HG03558 (cell line): ENCODE measurements around the gene ACOT11.
"Not testable (repeated sequence)": the region's sequence is repeated elsewhere in the genome, so short reads cannot be mapped to it uniquely, and the experiment has no call there.

ENCODE experiments used
- ATAC-seq: cut with Tn5 transposase; IDR thresholded peaks from one replicate; pipeline ENCODE4 v1.9.1; 2021; ENCODE audit warnings: moderate number of reproducible peaks; ENCODE audit not compliant: unreplicated experiment; ENCODE audit errors: extremely low read depth

The ACOT11 gene

GRCh38 chr1:54547601-54548388, at the start of gene ACOT11:
Gene ACOT11 (plus strand): TSS chr1:54548228. CDS start chr1:54548310, 82 bp downstream.
- no peak for ATAC-seq

- ATAC-seq, result no peak
These were observed 49.5 kb upstream of the ACOT11 start for GRCh38 chr1:54498383-54499096.

- no peak for ATAC-seq
These were observed 49.0 kb upstream of the ACOT11 start for GRCh38 chr1:54499097-54499359.

- ATAC-seq, result no peak
These were observed 48.5 kb upstream of the ACOT11 start for GRCh38 chr1:54499360-54500106.

GRCh38 chr1:54500107-54500431, 48.0 kb upstream of the ACOT11 start:
- ATAC-seq, result no peak

- ATAC-seq, result no peak
These were observed 46.2 kb upstream of the ACOT11 start for GRCh38 chr1:54501849-54502248.

- ATAC-seq, result no peak
These were observed 45.7 kb upstream of the ACOT11 start for GRCh38 chr1:54502342-54502741.

- no peak for ATAC-seq
These were observed 41.4 kb upstream of the ACOT11 start for GRCh38 chr1:54506594-54506993.

GRCh38 chr1:54507033-54507870, 40.8 kb upstream of the ACOT11 start:
- no peak for ATAC-seq

- no peak for ATAC-seq
These were observed 37.2 kb upstream of the ACOT11 start for GRCh38 chr1:54510715-54511270.

- not testable (repeated sequence) for ATAC-seq
These were observed 34.0 kb upstream of the ACOT11 start for GRCh38 chr1:54513921-54514580.

GRCh38 chr1:54516249-54516920, 31.6 kb upstream of the ACOT11 start:
- ATAC-seq, result no peak

GRCh38 chr1:54517496-54517895, 30.5 kb upstream of the ACOT11 start:
- ATAC-seq, result no peak

GRCh38 chr1:54518489-54518888, 29.5 kb upstream of the ACOT11 start:
- no peak for ATAC-seq

- ATAC-seq, result no peak
These were observed 28.3 kb upstream of the ACOT11 start for GRCh38 chr1:54519709-54520108.

GRCh38 chr1:54520631-54521321, 27.3 kb upstream of the ACOT11 start:
- ATAC-seq, result no peak

- not testable (repeated sequence) for ATAC-seq
These were observed 21.5 kb upstream of the ACOT11 start for GRCh38 chr1:54526565-54526964.

- no peak for ATAC-seq
These were observed 19.4 kb upstream of the ACOT11 start for GRCh38 chr1:54528613-54529012.

GRCh38 chr1:54532033-54532432, 16.0 kb upstream of the ACOT11 start:
- no peak for ATAC-seq
